GM19372 (cell line): ENCODE results near the gene CHD5.

Experiments used
- ATAC-seq: cut with Tn5 transposase; IDR thresholded peaks from one replicate; pipeline ENCODE4 v1.9.1; 2021; ENCODE audit warnings: mild to moderate bottlenecking, low read depth, moderate library complexity; ENCODE audit not compliant: unreplicated experiment

CHD5 gene

GRCh38 chr1:6103111-6103853 is 76.8 kb downstream of the CHD5 start:
- ATAC-seq: no peak

DNA sequence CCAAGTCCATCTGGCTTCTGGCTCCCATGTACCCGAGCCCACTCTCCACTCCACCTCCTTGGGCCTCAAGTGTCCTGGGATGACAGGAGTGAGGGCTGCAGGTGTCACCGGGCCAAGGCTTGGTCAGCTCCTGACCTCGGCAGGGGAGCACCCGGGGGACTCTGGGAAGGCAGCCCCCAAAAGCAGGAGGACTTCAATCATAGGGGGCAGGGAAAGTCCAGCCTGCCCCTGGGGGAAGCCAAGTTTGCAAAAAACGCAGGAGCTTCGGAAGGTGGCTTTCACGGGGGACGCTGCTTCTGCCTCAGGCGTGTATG is 77.6 kb downstream of the CHD5 start:
- ATAC-seq: no peak

DNA sequence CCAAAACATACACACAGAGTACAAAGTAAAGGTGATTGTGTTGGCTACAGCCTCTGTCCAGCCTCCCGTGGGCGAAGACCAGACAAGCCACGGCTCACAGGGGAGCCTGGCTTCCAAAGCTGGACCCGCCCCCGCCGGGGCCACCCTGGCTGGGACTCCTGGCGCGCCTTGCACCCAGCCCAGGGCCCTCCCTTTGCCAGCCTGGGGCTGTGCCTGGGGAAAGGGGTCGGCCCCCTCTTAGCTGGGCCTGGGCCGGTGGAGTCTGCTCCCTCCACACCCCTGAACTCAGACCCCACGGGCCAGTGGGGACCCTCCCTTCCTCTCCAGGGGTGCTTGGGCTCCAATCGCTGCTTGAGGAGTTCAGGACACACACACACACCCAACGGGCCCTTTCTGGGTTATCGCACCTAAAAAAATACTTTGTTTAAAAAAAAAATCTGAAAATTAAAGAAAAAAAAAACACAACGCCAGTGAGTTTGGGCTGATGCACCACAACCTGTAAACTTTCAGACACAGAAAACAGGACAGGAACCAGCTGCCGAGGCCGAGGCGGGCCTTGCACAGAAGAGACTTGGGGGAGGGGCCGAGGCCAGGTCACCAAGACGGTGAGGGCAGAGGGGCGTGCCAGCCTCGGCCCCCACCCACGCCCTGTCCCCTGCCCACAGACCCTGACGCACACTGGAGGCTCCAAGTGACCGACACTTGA is 78.1 kb downstream of the CHD5 start:
- ATAC-seq: no peak

DNA sequence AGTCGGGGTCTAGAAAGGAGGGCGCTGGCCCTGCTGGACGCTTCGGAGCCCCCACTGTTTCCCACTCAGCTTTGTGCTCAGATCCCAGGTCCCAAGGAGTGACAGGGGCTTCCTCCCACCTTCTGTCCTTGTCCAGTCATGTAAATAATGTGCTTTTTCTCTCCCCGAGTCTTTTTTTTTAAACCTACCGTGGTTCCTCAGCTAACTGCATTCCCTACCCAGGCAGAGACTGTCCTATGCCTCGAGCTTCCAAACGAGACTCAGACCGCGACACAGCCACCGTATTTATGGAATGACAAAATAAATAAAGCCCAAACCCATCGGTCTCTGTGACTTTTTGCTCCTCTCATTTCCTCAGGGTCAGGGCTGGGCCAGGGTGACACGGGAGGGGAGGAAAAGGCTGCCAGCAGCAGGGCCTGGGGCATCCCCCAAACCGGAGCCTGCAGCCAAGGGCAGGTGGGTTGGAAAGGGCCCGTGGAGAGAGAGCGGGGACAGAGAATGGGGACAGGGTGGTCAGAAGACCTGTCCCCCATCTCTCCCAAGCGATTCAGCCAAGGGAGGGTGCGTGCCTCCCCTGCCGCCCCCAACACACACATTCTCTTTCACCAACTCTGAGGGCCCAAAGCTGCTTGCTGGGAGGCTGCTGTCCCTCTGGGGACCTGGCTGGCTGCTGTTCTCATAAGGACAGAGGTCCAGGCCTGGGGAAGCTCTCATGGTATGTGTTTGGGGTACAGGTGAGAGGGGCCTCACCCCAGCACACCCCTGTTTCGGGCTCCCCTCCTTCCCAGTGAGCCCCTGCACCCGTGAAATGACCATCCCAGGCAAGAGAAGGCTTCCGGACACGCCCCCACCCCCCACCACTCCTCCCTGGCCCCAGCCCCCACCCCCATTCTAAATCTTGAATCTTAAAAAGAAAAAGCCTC is 79.0 kb downstream of the CHD5 start:
- no peak for ATAC-seq

DNA sequence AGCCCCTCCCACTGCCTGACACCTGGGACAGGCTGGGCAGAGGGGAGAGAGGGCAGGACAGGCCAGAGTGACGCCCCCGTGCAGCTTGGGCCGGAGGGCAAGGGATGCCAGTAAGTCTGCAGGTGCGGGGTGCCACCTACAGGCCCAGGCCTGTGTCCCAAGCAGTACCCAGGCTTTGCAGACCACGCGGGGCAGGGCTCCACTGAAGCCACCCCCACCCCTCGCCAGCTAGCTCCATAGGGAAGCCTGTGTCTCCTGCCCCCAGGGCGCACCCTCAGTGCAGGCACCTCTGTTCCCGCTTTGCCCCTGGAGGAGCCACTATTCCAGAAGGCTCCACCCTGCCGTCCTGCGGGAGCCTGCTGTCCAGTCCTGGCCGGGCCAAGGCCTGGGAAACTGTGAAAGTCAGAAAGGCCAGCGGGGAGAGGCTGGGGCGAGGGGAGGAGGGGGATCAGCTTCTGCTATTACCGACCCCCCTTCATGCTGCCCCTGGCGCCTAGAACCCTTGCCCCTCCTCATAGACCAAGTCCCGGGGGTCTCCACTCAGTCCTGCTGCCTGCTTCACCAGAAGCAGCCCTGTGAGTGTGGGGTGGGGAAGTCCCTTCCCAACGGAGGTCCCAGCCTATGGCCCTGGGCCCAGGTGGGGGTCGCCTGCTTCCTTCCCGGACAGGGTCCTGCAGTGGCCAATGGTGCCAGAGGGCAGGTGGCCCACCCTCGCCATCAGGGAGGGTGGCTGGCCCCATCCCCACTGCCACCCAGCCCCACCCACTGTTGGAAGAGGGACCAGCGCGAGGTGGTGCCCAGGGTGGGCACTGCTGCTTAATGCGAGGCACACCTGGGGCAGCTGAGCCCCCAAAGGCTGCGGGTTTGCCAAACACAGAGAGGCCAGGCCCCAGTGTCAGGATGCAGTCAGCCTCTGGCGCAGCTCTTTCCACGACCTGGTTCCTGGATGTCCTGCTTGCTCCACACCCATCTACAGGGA is 80.0 kb downstream of the CHD5 start:
- no peak for ATAC-seq

DNA sequence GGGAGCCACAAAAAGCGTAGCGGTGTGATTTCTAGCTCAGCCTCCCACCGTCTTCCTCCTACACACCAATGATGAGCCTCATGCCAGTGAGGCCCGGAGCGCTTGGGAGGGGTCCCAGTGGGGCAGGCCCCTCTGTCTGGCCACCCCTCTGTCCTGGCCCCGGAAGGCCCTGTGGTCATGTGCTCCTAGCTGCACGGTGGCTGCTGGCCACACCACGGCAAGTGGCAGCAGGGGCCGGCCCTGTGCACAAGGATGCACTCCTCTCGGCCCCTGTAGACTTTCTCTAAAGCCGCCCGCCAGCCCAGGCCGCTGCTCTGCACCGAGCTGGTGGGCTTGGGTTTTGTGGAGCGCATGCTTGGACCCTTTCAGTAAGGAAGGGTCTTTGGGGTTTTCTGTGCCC is 80.8 kb downstream of the CHD5 start:
- no peak for ATAC-seq

- no peak for ATAC-seq
Measured at GRCh38 chr1:6098303-6099215, 81.6 kb downstream of the CHD5 start.

DNA sequence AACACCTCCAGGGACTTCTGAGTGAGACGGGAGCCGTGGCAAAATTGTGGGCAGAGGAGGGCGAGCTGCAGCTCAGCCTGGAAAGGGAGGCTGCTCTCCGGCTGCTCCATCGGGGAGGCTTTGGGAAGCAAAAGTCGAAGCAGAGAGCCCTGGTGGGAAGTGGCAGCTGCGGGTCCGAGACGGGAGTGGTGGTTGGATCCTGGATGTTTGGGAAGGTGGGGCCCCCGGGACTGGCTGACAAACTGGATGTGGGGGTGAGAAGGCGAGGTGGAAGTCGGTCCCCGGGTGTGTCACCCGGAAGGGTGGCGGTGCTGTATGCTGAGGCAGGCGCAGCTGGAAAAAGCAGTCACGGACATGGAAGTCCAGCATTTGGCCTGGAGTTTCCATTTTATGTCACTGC is 82.3 kb downstream of the CHD5 start:
- no peak for ATAC-seq

GRCh38 chr1:6097117-6097595 is 83.0 kb downstream of the CHD5 start:
- no peak for ATAC-seq

DNA sequence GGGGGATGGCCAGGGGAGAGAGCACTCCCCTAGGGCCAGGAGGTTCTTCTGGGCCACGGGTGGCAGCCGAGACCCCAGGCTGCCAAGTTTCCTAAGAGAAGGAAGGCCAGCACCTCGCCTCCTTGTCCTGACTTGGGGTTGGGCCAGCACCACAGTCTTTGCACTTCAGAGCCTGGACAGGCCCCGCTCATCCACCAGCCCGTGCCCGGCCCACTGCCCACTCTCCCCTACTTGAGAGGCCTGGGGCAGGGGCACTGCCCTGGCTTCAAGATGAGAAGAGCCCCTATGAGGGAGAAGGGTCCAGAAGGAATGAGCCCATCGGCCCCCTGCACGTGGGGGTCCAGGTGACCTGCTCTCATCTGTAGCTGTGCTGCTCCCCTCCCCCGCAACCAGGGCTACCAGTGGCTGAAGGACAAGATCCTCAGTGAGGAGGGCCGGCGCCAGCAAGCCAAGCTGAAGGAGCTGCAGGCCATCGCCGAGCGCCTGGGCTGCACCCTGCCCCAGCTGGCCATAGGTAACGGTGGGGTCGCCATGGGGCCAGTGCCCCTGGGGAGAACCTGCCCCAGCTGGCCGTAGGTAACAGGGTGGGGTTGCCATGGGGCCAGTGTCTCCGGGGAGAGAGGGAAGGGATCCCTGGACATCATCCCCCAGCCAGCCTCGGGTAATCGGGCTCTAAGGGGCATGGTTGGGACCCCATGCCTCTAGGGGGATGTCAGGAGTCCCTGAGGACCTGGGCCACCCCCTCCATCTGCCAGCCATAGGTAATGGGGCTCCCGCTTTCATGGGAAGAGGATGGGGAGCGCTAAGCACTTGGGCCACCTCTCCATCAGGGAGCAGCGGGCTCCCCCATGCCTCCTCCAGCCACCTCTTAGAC is 83.6 kb downstream of the CHD5 start:
- ATAC-seq: no peak

DNA sequence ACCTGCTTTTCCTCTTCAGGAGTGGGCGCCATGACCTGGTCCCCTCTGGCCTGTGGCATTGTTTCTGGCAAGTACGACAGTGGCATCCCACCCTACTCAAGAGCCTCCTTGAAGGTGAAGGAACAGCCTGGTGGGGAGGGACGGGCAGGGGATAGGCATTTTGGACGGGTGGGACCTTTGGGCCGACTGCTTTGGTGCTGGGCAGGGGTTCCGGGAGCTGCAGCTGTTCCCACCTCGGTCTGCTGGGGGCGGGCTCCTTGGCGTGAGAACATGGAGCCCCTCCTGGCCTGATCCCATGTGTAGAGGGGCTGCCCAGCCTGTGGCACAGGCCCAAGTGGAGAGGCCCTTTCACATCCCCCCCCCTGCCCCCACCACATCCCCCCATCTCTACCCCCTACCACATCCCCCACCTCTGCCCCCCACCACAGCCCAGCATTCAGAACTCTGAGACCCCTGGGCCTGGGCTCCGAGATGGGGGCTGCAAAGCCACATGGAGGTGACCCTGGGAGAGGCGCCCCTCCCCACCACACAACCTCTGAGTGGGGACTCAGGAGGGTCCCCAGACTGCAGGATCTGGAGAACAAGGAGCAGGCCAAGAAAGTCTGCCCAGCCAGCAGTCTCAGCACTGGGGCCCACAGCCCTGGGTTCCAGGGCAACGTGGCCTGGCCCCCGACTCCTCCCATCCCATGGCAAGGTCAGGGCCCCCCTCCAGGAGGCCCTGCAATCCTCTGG is 84.4 kb downstream of the CHD5 start:
- ATAC-seq: no peak

GRCh38 chr1:6094801-6095505 is 85.2 kb downstream of the CHD5 start:
- ATAC-seq: no peak

GRCh38 chr1:6094246-6094645 is 85.9 kb downstream of the CHD5 start:
- ATAC-seq: no peak

DNA sequence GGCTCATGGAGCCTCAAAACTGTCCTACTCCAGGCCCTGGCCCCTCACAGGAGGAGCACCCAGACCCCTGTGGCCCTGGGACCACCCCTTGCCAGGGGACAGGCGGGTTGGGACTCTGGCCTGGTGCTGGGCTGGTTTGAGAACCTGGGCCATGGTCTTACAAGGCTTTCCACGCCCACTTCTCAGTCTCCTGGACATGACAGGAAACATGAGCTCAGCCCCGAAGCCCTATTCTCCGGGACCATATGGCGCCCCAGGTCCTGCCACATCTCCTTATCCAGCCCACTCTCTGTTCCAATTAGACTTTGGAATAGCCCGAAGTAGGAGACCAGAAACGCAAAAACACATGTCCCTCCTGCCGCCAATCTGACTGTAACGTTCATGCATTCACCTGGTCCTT is 86.5 kb downstream of the CHD5 start:
- no peak for ATAC-seq

DNA sequence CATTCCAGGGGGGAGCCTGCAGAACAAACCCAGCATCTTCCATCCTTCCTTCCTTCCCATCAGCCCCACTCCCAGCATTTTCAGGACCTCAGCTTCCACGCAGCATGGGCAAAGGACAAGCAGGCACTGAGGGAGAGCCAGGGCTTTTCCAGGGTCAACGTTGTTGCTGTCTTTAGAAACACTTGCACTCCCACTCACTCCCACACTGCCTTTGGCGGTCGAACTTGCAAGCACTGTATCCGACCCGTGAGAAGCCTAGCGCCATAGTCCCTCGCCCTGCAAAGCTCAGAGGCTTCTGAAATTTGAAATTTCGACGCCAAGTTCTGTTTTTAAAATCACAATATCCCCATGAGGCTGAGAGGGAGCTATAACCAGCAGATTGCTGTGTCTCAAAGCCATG is 87.0 kb downstream of the CHD5 start:
- ATAC-seq: no peak

DNA sequence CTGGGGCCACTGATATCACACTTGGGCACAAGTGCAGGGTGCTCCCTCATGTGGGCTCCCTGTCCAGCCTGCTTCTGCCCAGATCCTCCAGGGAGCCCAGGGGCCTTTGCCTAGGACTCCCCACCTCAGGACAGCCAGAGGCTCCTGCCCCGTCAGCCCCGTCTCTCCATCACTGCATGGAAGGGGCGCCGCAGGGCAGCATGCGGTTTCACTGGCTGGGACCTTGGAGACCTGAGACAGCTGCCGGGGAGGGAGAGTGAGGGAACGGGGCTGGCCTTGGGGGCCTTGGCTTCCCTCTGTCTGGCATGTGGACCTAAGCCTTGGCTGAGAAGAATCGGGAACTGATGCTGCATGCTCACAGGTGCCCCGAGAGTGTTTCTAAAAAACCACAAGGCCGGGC is 87.9 kb downstream of the CHD5 start:
- ATAC-seq: no peak

DNA sequence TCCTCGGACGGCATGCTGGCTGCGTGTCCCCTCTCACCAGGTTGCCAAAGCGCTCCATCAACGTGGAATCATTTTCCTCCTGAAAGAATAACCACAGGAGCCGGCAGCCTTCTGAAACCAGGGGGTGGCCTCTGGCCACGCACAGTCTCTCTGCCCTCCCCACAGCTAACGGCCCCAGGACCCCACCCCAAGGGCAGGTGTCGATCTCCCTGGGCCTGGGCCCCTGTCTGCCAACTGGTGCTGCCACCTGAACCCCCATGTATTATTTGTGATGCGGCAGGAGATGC is 88.4 kb downstream of the CHD5 start:
- ATAC-seq: no peak
